Colonic mucosa (tissue), 4 donors: Measurements from ENCODE around the gene EGLN3. TPM values are rescaled to one million over a fixed set of nuclear protein-coding genes. Genes with fewer than 3 reads are reported as not detected.

ENCODE experiments used
- DNase-seq: peaks from one replicate; pipeline ENCODE4 v3.0.0-alpha.2; 2020
- H3K27ac ChIP-seq: fragments of 200-600 bp; one replicate; pipeline ENCODE4 v1.8.0; 2021
- H3K27me3 ChIP-seq: fragments of 200-600 bp; one replicate; pipeline ENCODE4 v1.8.0; 2021
- H3K36me3 ChIP-seq: fragments of 200-600 bp; one replicate; pipeline ENCODE4 v1.8.0; 2021
- H3K4me1 ChIP-seq: fragments of 200-600 bp; one replicate; pipeline ENCODE4 v1.8.0; 2021; ENCODE audit warnings: mild to moderate bottlenecking
- H3K4me3 ChIP-seq: fragments of 200-600 bp; one replicate; pipeline ENCODE4 v1.8.0; 2021
- H3K9ac ChIP-seq, 2 donors: one replicate each; pipeline ENCODE4 v1.7.0; 2013; ENCODE audit warnings: control low read depth in 2 of 2, low read depth in 2 of 2, low read length in 2 of 2
- H3K9me3 ChIP-seq: fragments of 200-600 bp; one replicate; pipeline ENCODE4 v1.8.0; 2021
- intact Hi-C: fragments of 100-400 bp; cut with DNase I; formaldehyde crosslinking; loops from one replicate; pipeline ENCODE4 v1.14.1; 2022
- total RNA-seq, 2 donors: library from RNA; stranded (reverse); fragmentation: NEBNext Ultra II Directional in 1 of 2; extraction: Animal tissue kit (Norgen Biotek cat#: 25700) in 1 of 2; gene quantifications; one replicate each; pipeline ENCODE4 v1.2.1, GENCODE V29; 2021
- TF ChIP-seq, protein P1 (sequence below): fragments of 200-600 bp; IDR thresholded peaks from one replicate; pipeline ENCODE4 v1.8.0; 2022; ENCODE audit warnings: antibody characterized with exemption, mild to moderate bottlenecking
- donor health status: healthy.
- donor health status: DM: no; HTN: no; CAD: no.
- donor health status: DM: no; HTN: no; CAD: no.

The EGLN3 gene
- total RNA-seq, 2 donors from 2014 or later, result 86.3 to 292 TPM

DNA sequence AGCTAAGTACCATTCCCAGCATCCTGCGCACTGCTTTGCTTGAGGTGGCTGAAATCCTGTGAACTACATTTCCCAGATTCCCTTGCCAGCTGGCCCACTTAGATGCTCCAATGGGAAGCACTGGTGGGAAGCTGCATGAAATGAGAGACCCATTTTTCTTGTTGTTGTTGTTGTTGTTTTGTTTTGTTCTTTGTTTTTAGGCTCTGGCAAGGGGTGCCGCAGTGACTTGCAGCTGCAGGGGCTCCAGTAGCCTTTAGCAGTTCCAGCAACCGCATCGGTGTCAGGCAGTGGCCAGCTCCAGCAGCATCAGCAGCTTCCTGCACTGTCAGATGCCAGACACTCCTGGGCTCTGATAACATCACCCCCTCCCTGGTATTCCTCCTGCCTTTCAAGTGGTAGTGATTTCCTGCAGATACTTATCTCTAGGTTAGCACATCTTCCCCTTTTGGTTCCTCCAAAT, 8.8 kb upstream of the EGLN3 start:
- no peaks in the 10 kb centered on the region for H3K9me3 ChIP-seq
- H3K36me3 ChIP-seq, result no peaks in the 10 kb centered on the region
- H3K4me3 ChIP-seq, result no peak overlapping the region
- TF ChIP-seq, protein P1, sequence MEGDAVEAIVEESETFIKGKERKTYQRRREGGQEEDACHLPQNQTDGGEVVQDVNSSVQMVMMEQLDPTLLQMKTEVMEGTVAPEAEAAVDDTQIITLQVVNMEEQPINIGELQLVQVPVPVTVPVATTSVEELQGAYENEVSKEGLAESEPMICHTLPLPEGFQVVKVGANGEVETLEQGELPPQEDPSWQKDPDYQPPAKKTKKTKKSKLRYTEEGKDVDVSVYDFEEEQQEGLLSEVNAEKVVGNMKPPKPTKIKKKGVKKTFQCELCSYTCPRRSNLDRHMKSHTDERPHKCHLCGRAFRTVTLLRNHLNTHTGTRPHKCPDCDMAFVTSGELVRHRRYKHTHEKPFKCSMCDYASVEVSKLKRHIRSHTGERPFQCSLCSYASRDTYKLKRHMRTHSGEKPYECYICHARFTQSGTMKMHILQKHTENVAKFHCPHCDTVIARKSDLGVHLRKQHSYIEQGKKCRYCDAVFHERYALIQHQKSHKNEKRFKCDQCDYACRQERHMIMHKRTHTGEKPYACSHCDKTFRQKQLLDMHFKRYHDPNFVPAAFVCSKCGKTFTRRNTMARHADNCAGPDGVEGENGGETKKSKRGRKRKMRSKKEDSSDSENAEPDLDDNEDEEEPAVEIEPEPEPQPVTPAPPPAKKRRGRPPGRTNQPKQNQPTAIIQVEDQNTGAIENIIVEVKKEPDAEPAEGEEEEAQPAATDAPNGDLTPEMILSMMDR, result no peak
- H3K27me3 ChIP-seq, result no peaks in the 10 kb centered on the region
- no peak overlapping the region for H3K27ac ChIP-seq
- no peak for DNase-seq
- intact Hi-C loops, result loop anchor here (10.0 kb wide), 1 partner anchor 265 kb away; no protein-coding TSS in a partner anchor
- no peak overlapping the region for H3K9ac ChIP-seq
- no peaks in the 10 kb centered on the region for H3K4me1 ChIP-seq

DNA sequence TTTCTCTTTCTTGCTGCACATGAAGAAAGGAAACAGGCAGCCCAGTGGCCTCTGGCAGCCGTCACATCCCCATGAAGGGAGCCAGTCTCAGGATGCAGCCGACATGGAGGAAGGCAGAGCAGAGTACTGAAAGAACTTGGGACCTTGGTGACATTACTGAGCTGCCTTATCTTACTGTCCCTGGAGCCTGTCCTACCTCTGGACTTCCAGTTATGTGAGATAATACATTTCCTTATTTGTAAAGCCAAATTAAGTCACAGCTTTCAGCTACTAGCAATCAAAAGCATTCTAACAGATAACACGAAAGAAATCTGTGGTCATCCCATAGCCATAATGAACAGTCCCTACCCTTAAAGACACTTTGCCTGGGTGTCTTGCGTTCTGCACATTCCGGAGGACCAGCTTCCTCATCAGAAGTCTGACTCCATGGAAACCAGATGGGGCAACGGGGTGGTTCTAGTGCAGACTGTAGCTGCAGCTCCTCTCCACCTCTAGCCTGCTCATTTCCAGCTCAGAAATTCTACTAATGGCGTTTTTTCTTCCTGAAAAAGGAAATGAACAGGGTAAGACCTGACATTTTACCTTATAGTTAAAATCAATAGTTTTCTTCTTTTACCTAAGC, 7.8 kb upstream of the EGLN3 start:
- no peak for DNase-seq
- H3K27me3 ChIP-seq, result no peaks in the 10 kb centered on the region
- TF ChIP-seq, protein P1, result no peak
- H3K9me3 ChIP-seq, result no peaks in the 10 kb centered on the region
- intact Hi-C loops, result loop anchor here (10.0 kb wide), 1 partner anchor 266 kb away; no protein-coding TSS in a partner anchor
- H3K9ac ChIP-seq, result no peak overlapping the region
- H3K27ac ChIP-seq, result no peak overlapping the region
- no peak overlapping the region for H3K4me3 ChIP-seq
- H3K36me3 ChIP-seq, result no peaks in the 10 kb centered on the region
- H3K4me1 ChIP-seq, result no peaks in the 10 kb centered on the region

DNA sequence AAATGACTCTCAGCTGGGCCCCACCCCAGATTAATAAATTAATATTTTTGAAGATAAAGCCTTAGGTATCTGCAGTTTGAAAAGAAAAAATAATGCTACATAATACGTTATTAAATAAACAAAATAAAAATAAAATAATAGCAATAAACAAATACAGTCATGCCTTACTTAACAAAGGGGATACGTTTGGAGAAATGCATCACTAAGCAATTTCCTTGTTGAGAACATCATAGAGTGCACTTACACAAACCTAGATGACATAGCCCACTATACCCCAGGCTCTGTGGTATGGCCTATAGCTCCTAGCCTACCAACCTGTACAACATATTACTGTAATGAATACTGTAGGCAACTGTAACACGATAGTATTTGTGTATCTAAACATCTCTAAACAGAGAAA, 7.1 kb upstream of the EGLN3 start:
- Histone ChIP-seq H3K4me3 (no peak overlapping the region), H3K9me3 (no peaks in the 10 kb centered on the region), H3K27me3 (no peaks in the 10 kb centered on the region), H3K4me1 (no peaks in the 10 kb centered on the region), H3K9ac (no peak overlapping the region), H3K36me3 (no peaks in the 10 kb centered on the region), H3K27ac (no peak overlapping the region)
- TF ChIP-seq, protein P1, result no peak
- DNase-seq, result no peak
- intact Hi-C loops, result loop anchor here (10.0 kb wide), 1 partner anchor 267 kb away; no protein-coding TSS in a partner anchor

DNA sequence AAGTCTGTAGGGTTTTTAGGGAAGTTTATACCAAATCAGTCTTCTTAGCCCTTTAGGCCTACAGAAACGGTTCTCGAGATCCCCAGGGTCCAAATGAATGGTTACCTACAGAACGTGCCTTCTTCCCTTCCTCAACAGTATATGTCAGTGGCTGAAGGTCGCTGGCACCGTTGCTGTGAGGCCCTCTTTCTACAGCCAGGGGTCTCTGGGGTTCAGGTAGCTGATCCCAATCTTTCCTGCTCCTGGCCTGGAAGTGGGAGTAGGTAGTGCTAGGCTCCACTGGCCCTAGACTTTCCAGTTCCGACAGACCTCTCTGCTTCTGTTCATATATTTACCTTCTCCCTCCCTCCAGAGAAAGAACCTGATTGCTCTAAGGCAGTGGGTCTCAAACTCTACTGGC, 6.4 kb upstream of the EGLN3 start:
- TF ChIP-seq, protein P1, result no peak
- Histone ChIP-seq H3K4me1 (no peaks in the 10 kb centered on the region), H3K36me3 (no peaks in the 10 kb centered on the region), H3K9me3 (no peaks in the 10 kb centered on the region), H3K4me3 (no peak overlapping the region), H3K9ac (no peak overlapping the region), H3K27ac (no peak overlapping the region), H3K27me3 (no peaks in the 10 kb centered on the region)
- intact Hi-C loops, result loop anchor here (10.0 kb wide), 1 partner anchor 268 kb away; no protein-coding TSS in a partner anchor
- no peak for DNase-seq

DNA sequence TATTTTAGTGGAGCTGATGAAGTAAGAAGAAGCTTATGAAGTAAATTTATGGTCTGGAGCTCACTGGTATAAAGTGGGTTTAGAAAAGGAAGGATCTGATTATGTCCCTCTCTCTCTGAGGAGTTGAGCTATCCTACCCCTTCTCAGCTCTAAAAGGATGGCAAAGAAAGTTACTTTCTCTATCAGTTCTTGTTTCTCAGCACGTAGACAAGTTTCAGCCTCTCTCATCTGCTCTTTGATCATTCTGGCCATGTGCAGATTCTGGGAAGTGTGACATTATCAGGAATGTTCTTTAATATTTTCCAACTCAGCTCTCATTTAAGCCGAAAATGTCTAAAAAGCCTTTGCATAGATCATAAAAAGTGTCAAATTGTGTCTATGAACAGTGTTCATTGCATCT, 5.8 kb upstream of the EGLN3 start:
- Histone ChIP-seq H3K27ac (no peak overlapping the region), H3K4me3 (no peak overlapping the region), H3K27me3 (no peaks in the 10 kb centered on the region), H3K9ac (no peak overlapping the region), H3K36me3 (no peaks in the 10 kb centered on the region), H3K4me1 (no peaks in the 10 kb centered on the region), H3K9me3 (no peaks in the 10 kb centered on the region)
- TF ChIP-seq, protein P1, result no peak
- intact Hi-C loops, result loop anchor here (10.0 kb wide), 1 partner anchor 268 kb away; no protein-coding TSS in a partner anchor
- no peak for DNase-seq
